SU-DHL-6 (cell line): ENCODE data around the gene RAD23B.
"Not testable (repeated sequence)": the region's sequence is repeated elsewhere in the genome, so short reads cannot be mapped to it uniquely, and the experiment has no call there.

ENCODE experiments used
- H2AFZ ChIP-seq: fragments of 200-600 bp; sonication (generic); 2 replicates; pipeline ENCODE4 v1.6.1; 2014; ENCODE audit warnings: low read depth, mild to moderate bottlenecking, moderate library complexity, mixed read lengths, antibody characterized with exemption, low read length; ENCODE audit not compliant: severe bottlenecking
- H3F3A ChIP-seq: fragments of 200-600 bp; shearing (Covaris generic); 2 replicates; pipeline ENCODE4 v1.6.0; 2016; ENCODE audit warnings: antibody characterized with exemption, mild to moderate bottlenecking; ENCODE audit not compliant: insufficient read depth
- H3K27ac ChIP-seq: fragments of 200-600 bp; sonication (generic); 2 replicates; pipeline ENCODE4 v1.5.1; 2016; ENCODE audit warnings: low read depth, mild to moderate bottlenecking, low read length, moderate library complexity, mixed read lengths
- H3K27me3 ChIP-seq: fragments of 200-600 bp; sonication (generic), shearing (Covaris generic); 2 replicates; pipeline ENCODE4 v1.6.0; 2014; ENCODE audit warnings: mild to moderate bottlenecking, low read length
- H3K36me3 ChIP-seq: fragments of 200-600 bp; sonication (generic); 2 replicates; pipeline ENCODE4 v1.6.1; 2014; ENCODE audit warnings: mild to moderate bottlenecking, low read length, mixed read lengths
- H3K4me2 ChIP-seq: fragments of 300-600, 200-600 bp; shearing (Covaris generic), sonication (generic); 2 replicates; pipeline ENCODE4 v1.6.0; 2014; ENCODE audit warnings: low read length, low read depth, mild to moderate bottlenecking; ENCODE audit not compliant: poor library complexity, severe bottlenecking
- H3K4me3 ChIP-seq: fragments of 200-600 bp; sonication (generic); 2 replicates; pipeline ENCODE4 v1.5.1; 2014; ENCODE audit warnings: antibody characterized with exemption, low read length, mild to moderate bottlenecking, mixed read lengths; ENCODE audit not compliant: insufficient read depth, poor library complexity, severe bottlenecking
- H3K79me2 ChIP-seq: fragments of 200-600 bp; sonication (generic); 2 replicates; pipeline ENCODE4 v1.6.1; 2014; ENCODE audit warnings: mild to moderate bottlenecking, low read length, moderate library complexity; ENCODE audit not compliant: insufficient read depth
- H3K9ac ChIP-seq: fragments of 200-600 bp; sonication (generic); 2 replicates; pipeline ENCODE4 v1.7.0; 2014; ENCODE audit warnings: mild to moderate bottlenecking, low read length
- H3K9me2 ChIP-seq: fragments of 200-600 bp; sonication (generic); replicated peaks from 2 replicates; pipeline ENCODE4 v1.6.1; 2014; ENCODE audit warnings: low read length; ENCODE audit not compliant: insufficient read depth
- H3K9me3 ChIP-seq: fragments of 200-600 bp; sonication (generic); 2 replicates; pipeline ENCODE4 v1.6.1; 2014; ENCODE audit warnings: low read length, mixed read lengths; ENCODE audit not compliant: insufficient read depth
- H4K20me1 ChIP-seq: fragments of 200-600 bp; sonication (generic); 2 replicates; pipeline ENCODE4 v1.6.1; 2014; ENCODE audit warnings: low read depth, mild to moderate bottlenecking, antibody characterized with exemption, low read length, moderate library complexity, mixed read lengths
- CTCF ChIP-seq: fragments of 200-600 bp; sonication (generic); IDR thresholded peaks from one replicate; pipeline ENCODE4 v1.5.1; 2017; ENCODE audit warnings: antibody characterized with exemption, mild to moderate bottlenecking, low read length, moderate library complexity; ENCODE audit not compliant: insufficient read depth, poor library complexity, severe bottlenecking
- EZH2phosphoT487 ChIP-seq: fragments of 200-600 bp; sonication (generic), shearing (Covaris generic); conservative IDR thresholded peaks from 2 replicates; pipeline ENCODE4 v1.6.1; 2018; ENCODE audit warnings: mild to moderate bottlenecking, antibody characterized with exemption, low read length, moderate library complexity, mixed read lengths

RAD23B gene

GRCh38 chr9:107293543-107294085, 10.5 kb downstream of the RAD23B start:
- no peaks in the 10 kb centered on the region for H3K9me2 ChIP-seq
- H3K9ac ChIP-seq, result no peak overlapping the region
- TF ChIP-seq EZH2phosphoT487 (no peak), CTCF (no peak)
- H3K9me3 ChIP-seq, result no peaks in the 10 kb centered on the region
- H4K20me1 ChIP-seq, result peaks cover 76% of the 10 kb centered on the region
- H3K4me3 ChIP-seq, result no peak overlapping the region
- peaks cover 100% of the 10 kb centered on the region for H3K79me2 ChIP-seq
- H2AFZ ChIP-seq, result no peak overlapping the region
- peaks cover 5% of the 10 kb centered on the region; the same call in 1 of the 2 replicates for H3K36me3 ChIP-seq
- no peak overlapping the region for H3K27ac ChIP-seq
- H3K4me2 ChIP-seq, result no peak overlapping the region
- no peaks in the 10 kb centered on the region for H3K27me3 ChIP-seq
- peaks cover 6% of the 10 kb centered on the region; the same call in 1 of the 2 replicates for H3F3A ChIP-seq

- no peaks in the 10 kb centered on the region for H3K27me3 ChIP-seq
- H3K27ac ChIP-seq, result no peak overlapping the region
- H3K9me2 ChIP-seq, result no peaks in the 10 kb centered on the region
- H2AFZ ChIP-seq, result no peak overlapping the region
- H3K4me2 ChIP-seq, result peak overlapping the region; percentile 19
- H3K79me2 ChIP-seq, result peaks cover 100% of the 10 kb centered on the region
- no peak overlapping the region for H3K9ac ChIP-seq
- H3K4me3 ChIP-seq, result no peak overlapping the region
- TF ChIP-seq EZH2phosphoT487, result no peak
- no peak for TF ChIP-seq CTCF
- peaks cover 10% of the 10 kb centered on the region; the same call in 1 of the 2 replicates for H3F3A ChIP-seq
- H4K20me1 ChIP-seq, result peaks cover 76% of the 10 kb centered on the region
- no peaks in the 10 kb centered on the region for H3K9me3 ChIP-seq
- peaks cover 8% of the 10 kb centered on the region for H3K36me3 ChIP-seq
These were observed 11.7 kb downstream of the RAD23B start for GRCh38 chr9:107294756-107295155.

- Histone ChIP-seq H3K9me2 (no peaks in the 10 kb centered on the region), H3K27ac (no peak overlapping the region), H3K79me2 (peaks cover 100% of the 10 kb centered on the region), H3K27me3 (no peaks in the 10 kb centered on the region), H3K4me2 (no peak overlapping the region), H3K9me3 (no peaks in the 10 kb centered on the region), H3K9ac (no peak overlapping the region), H2AFZ (no peak overlapping the region), H3K4me3 (no peak overlapping the region), H4K20me1 (peaks cover 76% of the 10 kb centered on the region), H3K36me3 (peaks cover 15% of the 10 kb centered on the region), H3F3A (peaks cover 10% of the 10 kb centered on the region; the same call in 1 of the 2 replicates)
- no peak for TF ChIP-seq CTCF
- TF ChIP-seq EZH2phosphoT487, result no peak
These were observed 12.9 kb downstream of the RAD23B start for GRCh38 chr9:107295995-107296394.

GRCh38 chr9:107296592-107296991, 13.5 kb downstream of the RAD23B start:
- H4K20me1 ChIP-seq, result peaks cover 76% of the 10 kb centered on the region

More at GRCh38 chr9:107296592-107296991, 13.5 kb downstream of the RAD23B start:
- H3K27ac ChIP-seq, H3K4me3 ChIP-seq, H3K9me3 ChIP-seq, H2AFZ ChIP-seq, H3K4me2 ChIP-seq, H3K9me2 ChIP-seq, H3K9ac ChIP-seq, H3K27me3 ChIP-seq: not testable (repeated sequence)
- H3F3A ChIP-seq, result peaks cover 10% of the 10 kb centered on the region; the same call in 1 of the 2 replicates
- H3K79me2 ChIP-seq, result peaks cover 100% of the 10 kb centered on the region
- peaks cover 19% of the 10 kb centered on the region for H3K36me3 ChIP-seq
